SK-N-MC (cell line): ENCODE results near the gene IRAK1.

Source experiments
- DNase-seq: peaks from one replicate; pipeline ENCODE4 v3.0.0-alpha.2; 2011; ENCODE audit warnings: low read depth, low spot score
- H3K27ac ChIP-seq: fragments of 200-600 bp; sonication (generic); 2 replicates; pipeline ENCODE4 v1.5.1; 2016; ENCODE audit warnings: mixed run types
- H3K36me3 ChIP-seq: fragments of 200-600 bp; sonication (generic); 2 replicates; pipeline ENCODE4 v1.6.1; 2017; ENCODE audit warnings: antibody characterized with exemption, low read length, mixed read lengths; ENCODE audit not compliant: insufficient read depth
- H3K4me3 ChIP-seq: fragments of 200-600 bp; sonication (generic); 2 replicates; pipeline ENCODE4 v1.5.1; 2016
- H3K9ac ChIP-seq: fragments of 200-600 bp; sonication (generic); 2 replicates; pipeline ENCODE4 v1.8.0; 2017; ENCODE audit warnings: mixed run types, mixed read lengths; ENCODE audit not compliant: insufficient read length
- H3K9me3 ChIP-seq: fragments of 200-600 bp; sonication (generic); 2 replicates; pipeline ENCODE4 v1.6.1; 2017; ENCODE audit warnings: low read depth, mild to moderate bottlenecking, antibody characterized with exemption, low read length, moderate library complexity, mixed read lengths
- EZH2 ChIP-seq: fragments of 200-600 bp; sonication (generic); IDR thresholded peaks from one replicate; pipeline ENCODE4 v1.6.1; 2017; ENCODE audit warnings: antibody characterized with exemption
- FOXP2 ChIP-seq: optimal IDR thresholded peaks from 2 replicates; pipeline ENCODE3; 2011; ENCODE audit warnings: mild to moderate bottlenecking, moderate library complexity; ENCODE audit not compliant: insufficient read depth; ENCODE audit errors: extremely low read length, control extremely low read depth
- POLR2AphosphoS5 ChIP-seq: IDR thresholded peaks from 2 replicates; pipeline ENCODE4 v1.6.1; 2012; ENCODE audit warnings: mild to moderate bottlenecking, low read depth, low read length, borderline replicate concordance

Gene IRAK1

DNA sequence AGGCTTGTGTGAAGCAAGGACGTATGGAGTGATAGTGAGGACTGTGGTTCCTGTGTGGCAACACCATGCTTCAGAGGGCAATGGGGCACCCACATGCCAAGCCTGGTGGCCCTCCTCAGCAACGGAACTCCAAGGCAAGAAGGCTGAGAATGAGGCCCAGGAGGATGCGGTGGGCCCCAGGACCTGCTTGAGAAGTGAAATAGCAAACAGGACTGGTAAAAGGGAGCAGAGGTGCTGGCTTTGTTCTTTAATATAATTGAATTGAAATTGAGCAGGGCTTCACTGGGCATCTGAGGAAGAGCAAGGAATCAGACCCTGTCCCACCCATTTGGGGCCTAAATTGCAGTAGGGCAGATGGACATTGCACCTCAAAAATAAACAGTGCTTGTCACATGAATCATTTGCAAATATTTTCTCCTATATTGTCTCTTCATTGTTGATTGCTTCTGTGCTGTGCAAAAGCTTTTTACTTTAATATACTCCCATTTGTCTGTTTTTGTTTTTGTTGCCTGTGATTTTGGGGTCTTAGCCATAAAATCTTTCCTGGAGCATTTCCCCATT is 44.9 kb downstream of the IRAK1 start:
- no peak for DNase-seq
- Histone ChIP-seq H3K9me3 (no peaks in the 10 kb centered on the region), H3K27ac (no peak overlapping the region), H3K9ac (no peak overlapping the region), H3K4me3 (no peak overlapping the region), H3K36me3 (no peaks in the 10 kb centered on the region)
- TF ChIP-seq FOXP2 (no peak), POLR2AphosphoS5 (no peak), EZH2 (no peak)

DNA sequence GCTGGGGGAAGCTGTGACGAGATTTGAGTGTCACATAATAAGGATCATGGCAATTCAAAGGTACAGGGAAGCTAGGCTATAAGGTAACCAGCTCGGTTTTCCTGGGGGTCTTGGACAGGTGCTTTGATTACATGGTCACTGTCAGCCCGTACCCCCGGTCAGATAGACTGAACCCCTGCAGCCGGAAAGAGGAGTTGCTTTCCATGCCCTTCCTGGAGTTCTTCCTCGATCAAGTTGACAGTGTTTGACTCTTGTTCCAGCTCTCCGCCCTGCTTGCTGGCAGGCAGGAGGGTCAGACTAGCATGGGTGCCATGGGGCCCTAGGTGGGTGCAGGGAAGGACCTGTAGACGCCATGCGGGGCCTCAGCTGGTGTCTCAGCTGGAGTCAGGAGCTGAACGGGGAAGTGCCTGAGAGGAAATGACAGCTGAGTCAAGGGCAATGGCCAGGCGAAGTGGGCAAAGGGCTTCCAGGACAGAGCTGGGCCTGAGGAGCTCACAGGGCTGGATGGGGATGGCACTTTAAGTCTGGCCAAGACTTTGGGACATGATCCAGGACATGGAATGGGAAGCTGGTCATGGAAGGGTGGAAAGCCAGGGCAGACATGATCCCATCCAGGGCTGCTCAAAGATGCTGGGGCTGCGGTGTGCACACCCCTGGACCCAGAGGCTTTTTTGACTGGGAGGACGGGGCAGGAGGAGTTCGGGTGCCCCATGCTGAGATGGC is 45.5 kb downstream of the IRAK1 start:
- H3K9me3 ChIP-seq = no peaks in the 10 kb centered on the region
- TF ChIP-seq FOXP2 (no peak), EZH2 (no peak), POLR2AphosphoS5 (no peak)
- H3K9ac ChIP-seq = peak overlapping the region; percentile 100

GRCh38 chrX:153973127-153974002 is 46.3 kb downstream of the IRAK1 start:
- Histone ChIP-seq H3K36me3 (peaks cover 7% of the 10 kb centered on the region; the same call in 1 of the 2 replicates), H3K9ac (peak overlapping the region; percentile 100), H3K27ac (peak overlapping the region; percentile 100), H3K9me3 (no peaks in the 10 kb centered on the region), H3K4me3 (peak overlapping the region; percentile 80)
- no peak for TF ChIP-seq EZH2
- 0 out of 2 replicates have a peak, but pooled peaks have one; percentile 6 for TF ChIP-seq POLR2AphosphoS5
- TF ChIP-seq FOXP2 = no peak
- DNase-seq = no peak

More for the DNA sequence above, 45.5 kb downstream of the IRAK1 start:
- H3K27ac ChIP-seq = peak overlapping the region; percentile 100; the same call in 1 of the 2 replicates
- H3K4me3 ChIP-seq = peak overlapping the region; percentile 80; the same call in 1 of the 2 replicates
- 0 out of 2 replicates have a peak, but pooled peaks cover 3% of the 10 kb centered on the region for H3K36me3 ChIP-seq
- DNase-seq = no peak

DNA sequence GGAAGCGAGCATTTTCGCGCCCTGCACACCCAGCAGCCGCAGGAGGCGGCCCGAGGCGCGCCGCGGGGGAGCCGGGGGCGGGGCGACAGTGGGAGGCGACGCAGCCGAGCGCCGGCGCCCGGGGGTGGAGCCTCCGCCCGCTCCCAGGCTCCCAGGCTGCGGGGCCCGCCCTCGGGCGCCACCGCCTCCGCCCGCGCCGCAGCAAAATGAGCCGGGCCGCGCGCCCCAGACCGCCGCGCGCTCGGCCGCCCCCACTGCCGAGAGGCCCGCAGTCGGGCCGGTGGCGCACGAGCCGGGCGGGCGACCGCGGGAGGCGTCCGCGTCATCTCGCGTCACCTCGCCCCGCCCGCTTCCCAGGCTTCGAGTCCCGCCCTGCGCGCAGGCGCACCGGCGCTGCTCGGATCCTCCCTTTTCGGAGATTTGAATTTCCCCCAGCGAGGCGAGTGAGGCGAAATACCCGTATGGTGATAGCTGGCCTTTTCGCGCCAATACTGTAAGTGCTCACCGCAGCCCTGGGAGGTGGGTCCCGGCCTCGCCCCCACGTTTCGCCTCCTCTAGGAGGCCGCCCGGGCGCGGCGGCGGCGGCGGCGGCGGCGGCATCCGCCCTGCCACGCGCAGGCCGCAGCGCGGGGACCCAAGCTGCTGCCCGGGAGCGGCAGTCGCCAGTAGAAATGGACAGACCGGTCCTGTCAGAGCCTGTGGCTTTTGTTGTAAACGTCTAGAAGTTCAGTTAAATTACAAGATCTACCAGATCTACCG is 47.2 kb downstream of the IRAK1 start, which contains the start of gene TMEM187:
TMEM187 (plus strand) TSS at position 387 of the 759 bp plus-strand sequence. CDS start 9,309 bp downstream, outside the sequence.
- H3K9me3 ChIP-seq = no peaks in the 10 kb centered on the region
- peak within 1 kb of the TSS; percentile 100 for H3K9ac ChIP-seq
- peaks cover 10% of the 10 kb centered on the region; the same call in 1 of the 2 replicates for H3K36me3 ChIP-seq
- H3K27ac ChIP-seq = peak within 1 kb of the TSS; percentile 100
- TF ChIP-seq FOXP2 (no peak), POLR2AphosphoS5 (no peak; the same call in 1 of the 2 replicates), EZH2 (no peak)
- DNase-seq = peak; percentile 75
- H3K4me3 ChIP-seq = peak within 1 kb of the TSS; percentile 93

- peaks cover 10% of the 10 kb centered on the region; the same call in 1 of the 2 replicates for H3K36me3 ChIP-seq
- H3K27ac ChIP-seq = peak within 1 kb of the TSS; percentile 100
- peak; percentile 39 for DNase-seq
- peak within 1 kb of the TSS; percentile 100 for H3K9ac ChIP-seq
- H3K9me3 ChIP-seq = no peaks in the 10 kb centered on the region
- TF ChIP-seq POLR2AphosphoS5 (no peak; the same call in none of the 2 replicates), EZH2 (no peak), FOXP2 (no peak)
- peak within 1 kb of the TSS; percentile 93 for H3K4me3 ChIP-seq
Measured at GRCh38 chrX:153971450-153972367, 48.0 kb downstream of the IRAK1 start, which contains the start of gene HCFC1. TSS of gene HCFC1 (minus strand) at chrX:153971818. CDS start at chrX:153970840, 978 bp downstream.

- no peak for TF ChIP-seq EZH2
- no peak for TF ChIP-seq POLR2AphosphoS5
- no peak for TF ChIP-seq FOXP2
- Histone ChIP-seq H3K27ac (peak overlapping the region; percentile 100), H3K9me3 (no peaks in the 10 kb centered on the region), H3K4me3 (peak overlapping the region; percentile 93), H3K9ac (peak overlapping the region; percentile 100), H3K36me3 (peaks cover 10% of the 10 kb centered on the region; the same call in 1 of the 2 replicates)
- no peak for DNase-seq
Measured at GRCh38 chrX:153971124-153971449, 48.6 kb downstream of the IRAK1 start.
